HCT116 (cell line): ENCODE data around the gene PSME2. TPM values are rescaled to one million over a fixed set of nuclear protein-coding genes. Genes with fewer than 3 reads are reported as not detected.

Experiments
- ATAC-seq: fragments of 200-7000 bp; cut with Tn5 transposase; 2 replicates; pipeline ENCODE4 v1.9.1; 2020; ENCODE audit warnings: mild to moderate bottlenecking, moderate library complexity
- BruUV-seq: library from RNA; stranded (reverse); fragments of 400-500 nt; replicated peaks from 2 replicates; lab custom pipeline; 2021; lab: Mats Ljungman, UMichigan
- CTCF ChIA-PET: fragments of 300-600 bp; sonication (Branson Sonifier 250); formaldehyde crosslinking; loops from one replicate; lab custom pipeline; 2021; ENCODE audit warnings: antibody characterized with exemption; lab: Charles Lee
- POLR2A ChIA-PET: fragments of 300-600, 350-600 bp; sonication (Branson Sonifier 250); formaldehyde crosslinking; loops from one replicate; lab custom pipeline; 2021; ENCODE audit warnings: antibody characterized with exemption; lab: Charles Lee
- RAD21 ChIA-PET, 2 experiments: fragments of 300-600 bp; sonication (Branson Sonifier 250); formaldehyde crosslinking; loops; one replicate each; lab custom pipeline; 2023; ENCODE audit warnings: low total read pairs in 2 of 2; ENCODE audit not compliant: uncharacterized antibody in 2 of 2, unreplicated experiment in 2 of 2, low non-redundant PET in 1 of 2; lab: Charles Lee
- DNase-seq: peaks from one replicate; pipeline ENCODE4 v3.0.0-alpha.2; 2010; ENCODE audit warnings: low read depth, low spot score
- H2AFZ ChIP-seq: fragments of 200-600 bp; shearing (Covaris generic), sonication (generic); 2 replicates; pipeline ENCODE4 v1.6.1; 2017; ENCODE audit warnings: low read depth, mixed run types, mixed read lengths, antibody characterized with exemption, low read length; ENCODE audit not compliant: poor library complexity, severe bottlenecking
- H3K27ac ChIP-seq: 2 replicates; pipeline ENCODE4 v1.5.1; 2012; ENCODE audit warnings: low read depth, low read length
- H3K27me3 ChIP-seq: fragments of 200-600 bp; sonication (generic); 2 replicates; pipeline ENCODE4 v1.6.1; 2016; ENCODE audit warnings: mixed run types, low read length, mixed read lengths; ENCODE audit not compliant: insufficient read depth
- H3K36me3 ChIP-seq, 2 experiments: fragments of 200-500 bp in 1 of 2; fragments of 200-600 bp in 1 of 2; sonication (Bioruptor generic) in 1 of 2; sonication (generic) in 1 of 2; 2 replicates each; pipeline versions ENCODE4 v1.5.1 to v1.6.1; 2014 to 2016; ENCODE audit warnings: low read length in 2 of 2, inconsistent platforms in 1 of 2, mixed read lengths in 1 of 2, mixed run types in 1 of 2; ENCODE audit not compliant: insufficient read depth in 2 of 2, control insufficient read depth in 1 of 2
- H3K4me1 ChIP-seq, 2 experiments: fragments of 200-600 bp in 1 of 2; sonication (generic) in 1 of 2; 2 replicates each; pipeline versions ENCODE4 v1.5.1 to v1.6.1; 2012 to 2017; ENCODE audit warnings: low read length in 2 of 2, inconsistent platforms in 1 of 2, mild to moderate bottlenecking in 1 of 2, mixed read lengths in 1 of 2, mixed run types in 1 of 2, moderate library complexity in 1 of 2; ENCODE audit not compliant: insufficient read depth in 2 of 2, control insufficient read depth in 1 of 2
- H3K4me2 ChIP-seq: fragments of 200-600 bp; sonication (generic); 2 replicates; pipeline ENCODE4 v1.6.1; 2017; ENCODE audit warnings: mixed run types, low read length, mixed read lengths
- H3K4me3 ChIP-seq, 2 experiments: fragments of 200-600 bp in 1 of 2; sonication (generic) in 1 of 2; replicated peaks in 1 of 2; 2 replicates each; pipeline ENCODE4 v1.5.1; 2011 to 2016; ENCODE audit warnings: low read length in 2 of 2, control low read depth in 1 of 2, low read depth in 1 of 2, mild to moderate bottlenecking in 1 of 2, mixed read lengths in 1 of 2, mixed run types in 1 of 2
- H3K79me2 ChIP-seq: fragments of 200-600 bp; sonication (generic); 2 replicates; pipeline ENCODE4 v1.6.1; 2017; ENCODE audit warnings: mild to moderate bottlenecking, mixed run types, low read length, moderate library complexity, mixed read lengths; ENCODE audit not compliant: insufficient read depth
- H3K9ac ChIP-seq: fragments of 200-600 bp; sonication (generic); 2 replicates; pipeline ENCODE4 v1.6.1; 2016; ENCODE audit warnings: low read length, mixed read lengths
- H3K9me2 ChIP-seq: fragments of 200-600 bp; sonication (generic), shearing (Covaris generic); 2 replicates; pipeline ENCODE4 v1.6.1; 2017; ENCODE audit warnings: mixed run types, mild to moderate bottlenecking, moderate library complexity; ENCODE audit not compliant: insufficient read depth
- H3K9me3 ChIP-seq, 2 experiments: fragments of 200-500 bp in 1 of 2; fragments of 200-600 bp in 1 of 2; sonication (Bioruptor generic) in 1 of 2; sonication (generic) in 1 of 2; 2 replicates each; pipeline ENCODE4 v1.6.1; 2014 to 2017; ENCODE audit warnings: low read length in 2 of 2, mixed read lengths in 2 of 2, inconsistent platforms in 1 of 2, low read depth in 1 of 2, mild to moderate bottlenecking in 1 of 2, mixed run types in 1 of 2, moderate library complexity in 1 of 2; ENCODE audit not compliant: control insufficient read depth in 1 of 2, insufficient read depth in 1 of 2
- H4K20me1 ChIP-seq: fragments of 200-600 bp; sonication (generic), shearing (Covaris generic); 2 replicates; pipeline ENCODE4 v1.6.1; 2017; ENCODE audit warnings: mixed run types, mild to moderate bottlenecking, moderate library complexity; ENCODE audit not compliant: insufficient read depth
- ELF1 ChIP-seq: IDR thresholded peaks from 2 replicates; pipeline ENCODE4 v1.6.1; 2012; ENCODE audit warnings: low read depth, borderline replicate concordance
- EZH2phosphoT487 ChIP-seq: fragments of 200-600 bp; IDR thresholded peaks from 2 replicates; pipeline ENCODE4 v1.6.1; 2018; ENCODE audit warnings: antibody characterized with exemption, borderline replicate concordance
- POLR2A ChIP-seq: IDR thresholded peaks from 2 replicates; pipeline ENCODE4 v1.7.0; 2011; ENCODE audit warnings: borderline replicate concordance; ENCODE audit not compliant: insufficient read depth, insufficient read length; ENCODE audit errors: extremely low read depth
- REST ChIP-seq: IDR thresholded peaks from 2 replicates; pipeline ENCODE4 v1.6.1; 2012; ENCODE audit warnings: low read depth
- SP1 ChIP-seq: IDR thresholded peaks from 2 replicates; pipeline ENCODE4 v1.6.1; 2012; ENCODE audit warnings: low read depth
- ZFX ChIP-seq: fragments of 450-650 bp; IDR thresholded peaks from 2 replicates; pipeline ENCODE4 v1.6.1; 2017
- intact Hi-C: fragments of 100-400 bp; cut with micrococcal nuclease; formaldehyde crosslinking; loops from 2 replicates; pipeline ENCODE4 v1.10.0; 2022
- total RNA-seq: library from RNA; stranded (reverse); gene quantifications from one replicate; pipeline ENCODE4 v1.2.1, GENCODE V29; 2021; ENCODE audit not compliant: unreplicated experiment

Gene PSME2
- total RNA-seq, 1 experiment from 2014 or later = 160 TPM

GRCh38 chr14:24151404-24152080 is 5.1 kb upstream of the PSME2 start:
- Histone ChIP-seq H3K9me3 (no peaks in the 10 kb centered on the region), H3K4me1 (peaks cover 5 to 7% of the 10 kb centered on the region in 2 experiments), H3K79me2 (peaks cover 36% of the 10 kb centered on the region), H3K9ac (no peak overlapping the region), H3K9me2 (no peaks in the 10 kb centered on the region), H4K20me1 (no peaks in the 10 kb centered on the region), H2AFZ (no peak overlapping the region), H3K27ac (no peak overlapping the region), H3K4me3 (no peak overlapping the region), H3K27me3 (no peaks in the 10 kb centered on the region), H3K36me3 (peaks cover 39 to 48% of the 10 kb centered on the region in 2 experiments), H3K4me2 (no peak overlapping the region)
- intact Hi-C loops = no loop called here
- RAD21 ChIA-PET = no interaction called here
- POLR2A ChIA-PET = interaction anchor here (1.8 kb wide), 1 partner anchor 10 kb away, joined by 4 read pairs; the partner anchor contains the start of gene EMC9
- ATAC-seq = no peak
- CTCF ChIA-PET = no interaction called here
- no TSS peak for BruUV-seq
- TF ChIP-seq ELF1 = no peak
- TF ChIP-seq SP1 = no peak
- TF ChIP-seq REST = no peak
- TF ChIP-seq EZH2phosphoT487 = no peak
- no peak for TF ChIP-seq POLR2A
- TF ChIP-seq ZFX = no peak
- DNase-seq = no peak
